ENCODE measurements around the gene RNASE7. TPM values are rescaled to one million over a fixed set of nuclear protein-coding genes. Genes with fewer than 3 reads are reported as not detected.

The RNASE7 gene
- total RNA-seq, 1 donor from 2014 or later = not detected

- DNase-seq (ENCODE audit: low spot score in 2 of 2) = no peak
- FAIRE-seq = no peak
These were observed 19.1 kb downstream of the RNASE7 start for GRCh38 chr14:21061347-21061668.

GRCh38 chr14:21063479-21063878 lies 21.3 kb downstream of the RNASE7 start:
- DNase-seq (ENCODE audit: low spot score in 2 of 2) (no peak), FAIRE-seq (no peak)

GRCh38 chr14:21066882-21067502 lies 24.8 kb downstream of the RNASE7 start:
- DNase-seq (ENCODE audit: low spot score in 2 of 2) (peak in 1 of 2 donors; percentile 19), FAIRE-seq (no peak)

GRCh38 chr14:21068521-21069387 lies 26.6 kb downstream of the RNASE7 start:
- peak; percentile 20 to 64 for DNase-seq (ENCODE audit: low spot score in 2 of 2)
- FAIRE-seq = no peak

- peak; percentile 70 to 78 for DNase-seq (ENCODE audit: low spot score in 2 of 2)
- no peak for FAIRE-seq
These were observed 27.4 kb downstream of the RNASE7 start for GRCh38 chr14:21069388-21070082.

- no peak for FAIRE-seq
- DNase-seq (ENCODE audit: low spot score in 2 of 2) = peak; percentile 84 to 91
These were observed 28.0 kb downstream of the RNASE7 start, which contains the start of gene ARHGEF40 for GRCh38 chr14:21070083-21070609. ARHGEF40 (plus strand) TSS chr14:21070304; CDS start chr14:21070397, 93 bp downstream.

- DNase-seq (ENCODE audit: low spot score in 2 of 2) = peak; percentile 42 to 65
These were observed 28.6 kb downstream of the RNASE7 start for GRCh38 chr14:21070610-21071224.

GRCh38 chr14:21071225-21072030 lies 29.3 kb downstream of the RNASE7 start:
- FAIRE-seq = no peak
- DNase-seq (ENCODE audit: low spot score in 2 of 2) = peak; percentile 81 to 84

More at GRCh38 chr14:21070610-21071224, 28.6 kb downstream of the RNASE7 start:
- FAIRE-seq = no peak

GRCh38 chr14:21072031-21072473 lies 29.9 kb downstream of the RNASE7 start:
- DNase-seq (ENCODE audit: low spot score in 2 of 2) = peak; percentile 41 to 42
- FAIRE-seq = no peak

GRCh38 chr14:21072781-21073339 lies 30.7 kb downstream of the RNASE7 start:
- peak; percentile 12 to 29 for DNase-seq (ENCODE audit: low spot score in 2 of 2)
- no peak for FAIRE-seq

GRCh38 chr14:21073921-21074320 lies 31.8 kb downstream of the RNASE7 start:
- no peak for FAIRE-seq
- no peak for DNase-seq (ENCODE audit: low spot score in 2 of 2)

GRCh38 chr14:21074398-21075272 lies 32.5 kb downstream of the RNASE7 start:
- FAIRE-seq = no peak
- DNase-seq (ENCODE audit: low spot score in 2 of 2) = peak; percentile 10 to 17

- no peak for FAIRE-seq
- DNase-seq (ENCODE audit: low spot score in 2 of 2) = no peak
These were observed 33.7 kb downstream of the RNASE7 start for GRCh38 chr14:21075719-21076437.

- DNase-seq (ENCODE audit: low spot score in 2 of 2) = no peak
- FAIRE-seq = no peak
These were observed 35.5 kb downstream of the RNASE7 start for GRCh38 chr14:21077672-21078071.

GRCh38 chr14:21078287-21078686 lies 36.1 kb downstream of the RNASE7 start:
- no peak for FAIRE-seq
- peak; percentile 35 to 59 for DNase-seq (ENCODE audit: low spot score in 2 of 2)

GRCh38 chr14:21078726-21079125 lies 36.6 kb downstream of the RNASE7 start:
- FAIRE-seq (no peak), DNase-seq (ENCODE audit: low spot score in 2 of 2) (no peak)

GRCh38 chr14:21081521-21082142 lies 39.5 kb downstream of the RNASE7 start:
- no peak for DNase-seq (ENCODE audit: low spot score in 2 of 2)
- no peak for FAIRE-seq

Measured in frontal cortex (tissue), 4 donors.